SK-N-SH treated with all-trans-retinoic acid at 6 μM for 48 hours (cell line): ENCODE data around the gene ADAM22.

Source experiments
- ATAC-seq: fragments of 200-7000 bp; cut with Tn5 transposase; 3 replicates; pipeline ENCODE4 v1.9.1; 2020; ENCODE audit warnings: mild to moderate bottlenecking, moderate library complexity
- ARNTL ChIP-seq: fragments of 450-650 bp; formaldehyde crosslinking; IDR thresholded peaks from 2 replicates; pipeline ENCODE4 v1.5.0; 2020; ENCODE audit warnings: low read depth, mild to moderate bottlenecking, moderate library complexity, borderline replicate concordance
- BACH2 ChIP-seq: fragments of 250-450 bp; sonication (Bioruptor Pico); IDR thresholded peaks from 2 replicates; pipeline ENCODE4 v1.9.0; 2021; ENCODE audit warnings: mild to moderate bottlenecking, borderline replicate concordance
- CSDC2 ChIP-seq: fragments of 250-450 bp; sonication (Bioruptor Pico); IDR thresholded peaks from 2 replicates; pipeline ENCODE4 v1.5.0; 2020; ENCODE audit warnings: mild to moderate bottlenecking, moderate library complexity
- CSRNP3 ChIP-seq: fragments of 250-450 bp; sonication (Bioruptor Pico); IDR thresholded peaks from 2 replicates; pipeline ENCODE4 v1.5.1; 2021; ENCODE audit warnings: mild to moderate bottlenecking, moderate library complexity
- ESRRG ChIP-seq: fragments of 250-450 bp; sonication (Bioruptor Pico); IDR thresholded peaks from 2 replicates; pipeline ENCODE4 v1.6.1; 2021; ENCODE audit warnings: mild to moderate bottlenecking
- GLIS3 ChIP-seq: fragments of 250-450 bp; sonication (Bioruptor Pico); IDR thresholded peaks from 2 replicates; pipeline ENCODE4 v1.5.0; 2020; ENCODE audit warnings: mild to moderate bottlenecking, moderate library complexity
- ISL1 ChIP-seq: fragments of 250-450 bp; sonication (Bioruptor Pico); IDR thresholded peaks from 2 replicates; pipeline ENCODE4 v2.1.2; 2022; ENCODE audit warnings: mild to moderate bottlenecking, moderate library complexity
- OSR1 ChIP-seq: fragments of 250-450 bp; sonication (Bioruptor Pico); IDR thresholded peaks from 2 replicates; pipeline ENCODE4 v1.8.0; 2022; ENCODE audit warnings: moderate library complexity, mild to moderate bottlenecking, inconsistent platforms
- PATZ1 ChIP-seq: fragments of 250-450 bp; sonication (Bioruptor Pico); IDR thresholded peaks from 2 replicates; pipeline ENCODE4 v1.8.0; 2020; ENCODE audit warnings: mild to moderate bottlenecking, moderate library complexity, borderline replicate concordance
- POU6F1 ChIP-seq: fragments of 250-450 bp; sonication (Bioruptor Pico); IDR thresholded peaks from 2 replicates; pipeline ENCODE4 v1.8.0; 2021; ENCODE audit warnings: low read depth, mild to moderate bottlenecking, moderate library complexity, borderline replicate concordance
- PPARA ChIP-seq: fragments of 250-450 bp; sonication (Bioruptor Pico); IDR thresholded peaks from 2 replicates; pipeline ENCODE4 v1.5.0; 2020; ENCODE audit warnings: mild to moderate bottlenecking, borderline replicate concordance
- RARB ChIP-seq: fragments of 250-450 bp; sonication (Bioruptor Pico); IDR thresholded peaks from 2 replicates; pipeline ENCODE4 v1.8.0; 2021; ENCODE audit warnings: mild to moderate bottlenecking, moderate library complexity
- SNAI2 ChIP-seq: fragments of 250-450 bp; sonication (Bioruptor Pico); IDR thresholded peaks from 2 replicates; pipeline ENCODE4 v1.5.0; 2020; ENCODE audit warnings: mild to moderate bottlenecking, moderate library complexity
- TCF4 ChIP-seq: fragments of 250-450 bp; sonication (Bioruptor Pico); IDR thresholded peaks from 2 replicates; pipeline ENCODE4 v1.8.0; 2021; ENCODE audit warnings: mild to moderate bottlenecking, moderate library complexity, borderline replicate concordance
- TOX ChIP-seq: fragments of 250-450 bp; sonication (Bioruptor Pico); IDR thresholded peaks from 2 replicates; pipeline ENCODE4 v1.8.0; 2021; ENCODE audit warnings: mild to moderate bottlenecking, moderate library complexity, borderline replicate concordance
- ZC3H10 ChIP-seq: fragments of 250-450 bp; sonication (Bioruptor Pico); IDR thresholded peaks from 2 replicates; pipeline ENCODE4 v1.5.1; 2021; ENCODE audit warnings: mild to moderate bottlenecking, moderate library complexity
- ZFP3 ChIP-seq: fragments of 250-450 bp; sonication (Bioruptor Pico); IDR thresholded peaks from 2 replicates; pipeline ENCODE4 v1.5.0; 2020; ENCODE audit warnings: mild to moderate bottlenecking, moderate library complexity
- ZFP30 ChIP-seq: fragments of 450-650 bp; formaldehyde crosslinking; IDR thresholded peaks from 2 replicates; pipeline ENCODE4 v1.5.0; 2022; ENCODE audit warnings: mild to moderate bottlenecking, moderate library complexity
- ZNF565 ChIP-seq: fragments of 450-650 bp; formaldehyde crosslinking; conservative IDR thresholded peaks from 2 replicates; pipeline ENCODE4 v1.5.0; 2020; ENCODE audit warnings: low read depth, mild to moderate bottlenecking, moderate library complexity
- ZNF70 ChIP-seq: fragments of 450-650 bp; formaldehyde crosslinking; IDR thresholded peaks from 2 replicates; pipeline ENCODE4 v1.5.0; 2020; ENCODE audit warnings: mild to moderate bottlenecking, moderate library complexity
- ZNF8 ChIP-seq: fragments of 450-650 bp; formaldehyde crosslinking; IDR thresholded peaks from 2 replicates; pipeline ENCODE4 v1.5.0; 2020; ENCODE audit warnings: mild to moderate bottlenecking, moderate library complexity
- TF ChIP-seq, protein P1 (sequence below): fragments of 250-450 bp; sonication (Bioruptor Pico); IDR thresholded peaks from 2 replicates; pipeline ENCODE4 v1.5.1; 2020; ENCODE audit warnings: low read depth, mild to moderate bottlenecking, moderate library complexity
- TF ChIP-seq, protein P2 (sequence below): fragments of 250-450 bp; sonication (Bioruptor Pico); IDR thresholded peaks from 2 replicates; pipeline ENCODE4 v1.5.0; 2020; ENCODE audit warnings: mild to moderate bottlenecking, moderate library complexity

ADAM22 gene

DNA sequence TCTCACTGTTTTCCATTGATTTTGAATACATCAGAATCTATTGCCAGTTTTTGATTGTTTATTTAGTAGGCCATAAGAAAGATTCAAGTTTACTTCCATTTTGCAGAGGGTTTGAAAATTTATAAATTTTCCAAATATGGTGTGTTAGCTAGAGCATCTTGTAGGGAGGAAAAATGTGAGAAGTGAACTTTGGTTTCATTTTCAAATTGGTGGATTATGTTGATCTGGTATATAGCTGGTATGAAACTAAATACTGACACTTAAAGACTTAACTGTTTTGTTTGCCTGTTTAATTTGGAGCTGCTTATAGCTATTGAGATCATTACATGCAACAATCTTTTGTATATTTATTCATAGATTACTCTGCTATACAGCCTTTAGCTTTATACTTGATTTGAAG is 108.1 kb downstream of the ADAM22 start (continued):
- no peak for TF ChIP-seq ARNTL (CRISPR knock-in tag)

GRCh38 chr7:88042803-88043202 is 108.8 kb downstream of the ADAM22 start:
- no peak for ATAC-seq
- TF ChIP-seq ZFP30 (CRISPR knock-in tag) (no peak), ISL1 (CRISPR knock-in tag) (no peak), SNAI2 (CRISPR knock-in tag) (no peak), TOX (CRISPR knock-in tag) (no peak), BACH2 (CRISPR knock-in tag) (no peak), ZNF70 (CRISPR knock-in tag) (no peak), ESRRG (CRISPR knock-in tag) (no peak), TCF4 (no peak), ARNTL (CRISPR knock-in tag) (no peak), CSRNP3 (CRISPR knock-in tag) (no peak)

DNA sequence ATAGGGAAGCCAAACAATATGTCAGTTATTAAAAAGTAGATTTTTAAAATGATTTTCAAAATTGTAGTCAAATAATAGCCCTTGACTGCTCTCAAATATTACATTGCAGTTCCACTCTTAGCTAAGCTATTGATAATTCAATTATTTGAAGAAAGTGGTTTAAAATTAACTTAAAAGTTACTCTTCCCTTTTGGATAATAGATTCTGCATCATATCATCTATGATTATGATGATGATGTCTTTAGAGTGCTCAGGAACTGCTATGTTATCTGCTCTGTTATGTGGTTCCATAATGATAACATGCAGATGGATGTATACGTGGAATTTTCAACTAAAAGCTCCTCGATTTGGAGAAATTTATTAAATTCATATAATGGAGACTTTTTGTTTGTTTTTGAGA is 110.0 kb downstream of the ADAM22 start:
- TF ChIP-seq ZC3H10 (CRISPR knock-in tag) (peak; percentile 92), RARB (CRISPR knock-in tag) (no peak; the same call in 1 of the 2 replicates), PPARA (CRISPR knock-in tag) (no peak), ZNF565 (CRISPR knock-in tag) (peak; percentile 93), ZFP30 (CRISPR knock-in tag) (no peak), TOX (CRISPR knock-in tag) (no peak), SNAI2 (CRISPR knock-in tag) (peak; percentile 99), OSR1 (no peak), ZNF8 (CRISPR knock-in tag) (peak; percentile 76; the same call in 1 of the 2 replicates), CSRNP3 (CRISPR knock-in tag) (peak; percentile 99), ESRRG (CRISPR knock-in tag) (peak; percentile 99), GLIS3 (CRISPR knock-in tag) (peak; percentile 98), CSDC2 (CRISPR knock-in tag) (no peak), POU6F1 (CRISPR knock-in tag) (peak; percentile 98; the same call in 1 of the 2 replicates), ZFP3 (CRISPR knock-in tag) (peak; percentile 84), ISL1 (CRISPR knock-in tag) (peak; percentile 100), ARNTL (CRISPR knock-in tag) (no peak), ZNF70 (CRISPR knock-in tag) (peak; percentile 71), TCF4 (peak; percentile 99), PATZ1 (CRISPR knock-in tag) (peak; percentile 95), BACH2 (CRISPR knock-in tag) (0 out of 2 replicates have a peak, but pooled peaks have one; percentile 74)
- TF ChIP-seq, protein P1, sequence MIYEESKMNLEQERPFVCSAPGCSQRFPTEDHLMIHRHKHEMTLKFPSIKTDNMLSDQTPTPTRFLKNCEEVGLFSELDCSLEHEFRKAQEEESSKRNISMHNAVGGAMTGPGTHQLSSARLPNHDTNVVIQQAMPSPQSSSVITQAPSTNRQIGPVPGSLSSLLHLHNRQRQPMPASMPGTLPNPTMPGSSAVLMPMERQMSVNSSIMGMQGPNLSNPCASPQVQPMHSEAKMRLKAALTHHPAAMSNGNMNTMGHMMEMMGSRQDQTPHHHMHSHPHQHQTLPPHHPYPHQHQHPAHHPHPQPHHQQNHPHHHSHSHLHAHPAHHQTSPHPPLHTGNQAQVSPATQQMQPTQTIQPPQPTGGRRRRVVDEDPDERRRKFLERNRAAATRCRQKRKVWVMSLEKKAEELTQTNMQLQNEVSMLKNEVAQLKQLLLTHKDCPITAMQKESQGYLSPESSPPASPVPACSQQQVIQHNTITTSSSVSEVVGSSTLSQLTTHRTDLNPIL (CRISPR knock-in tag) = peak; percentile 98
- TF ChIP-seq, protein P2, sequence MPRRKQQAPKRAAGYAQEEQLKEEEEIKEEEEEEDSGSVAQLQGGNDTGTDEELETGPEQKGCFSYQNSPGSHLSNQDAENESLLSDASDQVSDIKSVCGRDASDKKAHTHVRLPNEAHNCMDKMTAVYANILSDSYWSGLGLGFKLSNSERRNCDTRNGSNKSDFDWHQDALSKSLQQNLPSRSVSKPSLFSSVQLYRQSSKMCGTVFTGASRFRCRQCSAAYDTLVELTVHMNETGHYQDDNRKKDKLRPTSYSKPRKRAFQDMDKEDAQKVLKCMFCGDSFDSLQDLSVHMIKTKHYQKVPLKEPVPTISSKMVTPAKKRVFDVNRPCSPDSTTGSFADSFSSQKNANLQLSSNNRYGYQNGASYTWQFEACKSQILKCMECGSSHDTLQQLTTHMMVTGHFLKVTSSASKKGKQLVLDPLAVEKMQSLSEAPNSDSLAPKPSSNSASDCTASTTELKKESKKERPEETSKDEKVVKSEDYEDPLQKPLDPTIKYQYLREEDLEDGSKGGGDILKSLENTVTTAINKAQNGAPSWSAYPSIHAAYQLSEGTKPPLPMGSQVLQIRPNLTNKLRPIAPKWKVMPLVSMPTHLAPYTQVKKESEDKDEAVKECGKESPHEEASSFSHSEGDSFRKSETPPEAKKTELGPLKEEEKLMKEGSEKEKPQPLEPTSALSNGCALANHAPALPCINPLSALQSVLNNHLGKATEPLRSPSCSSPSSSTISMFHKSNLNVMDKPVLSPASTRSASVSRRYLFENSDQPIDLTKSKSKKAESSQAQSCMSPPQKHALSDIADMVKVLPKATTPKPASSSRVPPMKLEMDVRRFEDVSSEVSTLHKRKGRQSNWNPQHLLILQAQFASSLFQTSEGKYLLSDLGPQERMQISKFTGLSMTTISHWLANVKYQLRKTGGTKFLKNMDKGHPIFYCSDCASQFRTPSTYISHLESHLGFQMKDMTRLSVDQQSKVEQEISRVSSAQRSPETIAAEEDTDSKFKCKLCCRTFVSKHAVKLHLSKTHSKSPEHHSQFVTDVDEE (CRISPR knock-in tag) = peak; percentile 98
- ATAC-seq = peak; percentile 45; the same call in 1 of the 3 replicates
